Neutrophil (primary cell): ENCODE results near the gene CPS1.

ENCODE experiments used
- H3K27ac ChIP-seq: fragments of 200-600 bp; sonication (generic); 2 replicates; pipeline ENCODE4 v1.5.1; 2016; ENCODE audit warnings: mild to moderate bottlenecking, moderate library complexity
- H3K27me3 ChIP-seq: fragments of 200-600 bp; sonication (generic); 2 replicates; pipeline ENCODE4 v1.6.0; 2016; ENCODE audit warnings: mild to moderate bottlenecking
- H3K36me3 ChIP-seq: fragments of 200-600 bp; sonication (generic); 2 replicates; pipeline ENCODE4 v1.5.1; 2017
- H3K4me1 ChIP-seq, 2 experiments: fragments of 200-600 bp in 1 of 2; sonication (generic) in 1 of 2; 1 replicate in 1 of 2; 2 replicates in 1 of 2; pipeline versions ENCODE4 v1.5.1 to v1.6.1; 2013 to 2016; ENCODE audit warnings: low read depth in 1 of 2, low read length in 1 of 2, mild to moderate bottlenecking in 1 of 2, moderate library complexity in 1 of 2; ENCODE audit not compliant: control insufficient read depth in 1 of 2, insufficient read depth in 1 of 2
- H3K4me3 ChIP-seq, 2 experiments: fragments of 200-600 bp in 1 of 2; sonication (generic) in 1 of 2; 1 replicate in 1 of 2; 2 replicates in 1 of 2; pipeline ENCODE4 v1.5.1; 2013 to 2016; ENCODE audit warnings: low read depth in 1 of 2, low read length in 1 of 2, mild to moderate bottlenecking in 1 of 2, moderate library complexity in 1 of 2
- H3K9me3 ChIP-seq: fragments of 200-600 bp; sonication (generic); 2 replicates; pipeline ENCODE4 v1.5.1; 2016
- CTCF ChIP-seq: fragments of 200-600 bp; sonication (generic); IDR thresholded peaks from 2 replicates; pipeline ENCODE4 v1.5.1; 2016; ENCODE audit warnings: antibody characterized with exemption

CPS1 gene

DNA sequence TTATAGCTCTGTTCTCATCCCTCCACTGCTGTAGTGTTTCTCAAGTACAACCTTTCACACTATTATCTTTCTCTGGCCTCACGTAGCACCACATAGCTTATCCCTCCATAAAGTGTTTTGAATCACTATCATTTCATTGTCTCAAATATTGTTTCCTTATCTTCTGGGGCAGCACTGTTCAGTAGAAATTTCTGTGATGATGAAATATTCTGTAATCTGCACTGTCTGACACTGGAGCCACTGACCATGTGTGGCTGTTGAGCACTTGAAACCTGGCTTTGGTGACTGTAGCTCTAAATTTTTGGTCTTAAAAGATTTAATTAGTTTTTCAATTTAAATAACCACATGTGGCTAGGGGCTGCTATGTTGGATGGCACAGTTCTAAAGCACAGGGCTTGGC is 78.9 kb downstream of the CPS1 start:
- Histone ChIP-seq H3K9me3 (no peaks in the 10 kb centered on the region), H3K27ac (no peak overlapping the region), H3K27me3 (no peaks in the 10 kb centered on the region), H3K4me1 (no peaks in the 10 kb centered on the region), H3K4me3 (no peak overlapping the region), H3K36me3 (no peaks in the 10 kb centered on the region)
- no peak for TF ChIP-seq CTCF

DNA sequence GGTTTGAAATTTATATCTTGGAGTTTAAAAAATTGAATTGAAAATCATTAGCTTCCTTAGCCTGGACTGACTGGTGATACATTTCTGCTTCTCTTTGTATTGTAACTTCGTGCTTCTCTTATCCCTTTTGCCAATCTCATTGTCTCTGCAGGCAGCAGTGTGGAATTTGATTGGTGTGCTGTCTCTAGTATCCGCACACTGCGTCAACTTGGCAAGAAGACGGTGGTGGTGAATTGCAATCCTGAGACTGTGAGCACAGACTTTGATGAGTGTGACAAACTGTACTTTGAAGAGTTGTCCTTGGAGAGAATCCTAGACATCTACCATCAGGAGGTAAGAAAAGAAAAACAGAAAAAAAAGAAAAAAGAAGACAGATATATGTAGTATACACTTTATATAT is 85.9 kb downstream of the CPS1 start:
- H3K9me3 ChIP-seq, result no peaks in the 10 kb centered on the region
- H3K4me1 ChIP-seq, result no peaks in the 10 kb centered on the region
- H3K36me3 ChIP-seq, result no peaks in the 10 kb centered on the region
- no peak for TF ChIP-seq CTCF
- no peak overlapping the region for H3K4me3 ChIP-seq
- H3K27me3 ChIP-seq, result no peaks in the 10 kb centered on the region
- no peak overlapping the region for H3K27ac ChIP-seq

DNA sequence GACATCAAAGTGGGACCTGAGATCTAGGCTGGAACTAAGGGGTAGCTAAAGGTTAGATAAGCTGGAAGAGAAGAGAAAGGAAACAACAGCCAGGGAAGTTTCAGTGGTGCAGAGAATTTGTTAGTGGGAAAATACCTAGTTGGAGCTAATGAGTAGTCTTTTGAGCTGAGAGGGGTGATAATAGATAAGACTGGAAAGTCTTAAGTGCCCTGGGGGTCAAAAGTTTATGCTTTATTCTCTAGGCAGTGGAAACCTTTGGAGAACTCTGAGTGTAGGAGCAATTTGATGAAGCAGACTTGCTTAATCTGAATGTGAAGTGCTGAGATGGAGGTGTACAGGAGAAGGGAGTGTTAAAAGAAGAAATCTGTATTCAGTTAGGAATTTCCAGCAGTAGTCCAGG is 90.8 kb downstream of the CPS1 start:
- no peak overlapping the region for H3K4me3 ChIP-seq
- H3K27me3 ChIP-seq, result no peaks in the 10 kb centered on the region
- no peaks in the 10 kb centered on the region for H3K9me3 ChIP-seq
- no peak for TF ChIP-seq CTCF
- H3K36me3 ChIP-seq, result no peaks in the 10 kb centered on the region
- no peaks in the 10 kb centered on the region for H3K4me1 ChIP-seq
- no peak overlapping the region for H3K27ac ChIP-seq

DNA sequence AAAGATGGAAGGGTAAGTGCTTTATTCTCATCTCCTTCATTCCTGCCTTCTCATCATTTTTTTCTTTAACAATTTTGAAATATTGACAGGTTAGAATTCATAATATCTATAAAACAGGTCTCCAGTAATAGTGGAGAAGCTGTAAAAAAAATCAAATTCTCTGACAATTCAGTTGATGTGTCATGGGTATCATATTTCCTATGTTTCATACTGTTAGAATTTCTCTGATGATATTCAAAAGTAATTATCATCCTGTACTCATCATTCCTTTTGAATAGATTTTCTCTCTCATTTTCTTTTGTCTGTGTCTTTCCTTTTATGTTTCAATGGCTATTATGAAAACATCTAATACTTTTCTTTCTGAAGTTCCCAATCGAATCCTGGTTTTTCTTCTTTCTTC is 97.7 kb downstream of the CPS1 start:
- H3K4me3 ChIP-seq, result no peak overlapping the region
- no peak for TF ChIP-seq CTCF
- no peaks in the 10 kb centered on the region for H3K4me1 ChIP-seq
- H3K27ac ChIP-seq, result no peak overlapping the region
- no peaks in the 10 kb centered on the region for H3K36me3 ChIP-seq
- no peaks in the 10 kb centered on the region for H3K9me3 ChIP-seq
- H3K27me3 ChIP-seq, result no peaks in the 10 kb centered on the region

- Histone ChIP-seq H3K36me3 (no peaks in the 10 kb centered on the region), H3K27ac (no peak overlapping the region), H3K4me3 (no peak overlapping the region), H3K27me3 (no peaks in the 10 kb centered on the region), H3K9me3 (no peaks in the 10 kb centered on the region), H3K4me1 (no peaks in the 10 kb centered on the region)
- TF ChIP-seq CTCF, result no peak
Measured at GRCh38 chr2:210655229-210655975, 99.0 kb downstream of the CPS1 start.
